NCI-H345 (cell line): ENCODE results near the gene NOTCH1.

Experiments used
- DNase-seq: peaks from one replicate; lab custom pipeline; 2025; lab: John Stamatoyannopoulos, UW

Gene NOTCH1

DNA sequence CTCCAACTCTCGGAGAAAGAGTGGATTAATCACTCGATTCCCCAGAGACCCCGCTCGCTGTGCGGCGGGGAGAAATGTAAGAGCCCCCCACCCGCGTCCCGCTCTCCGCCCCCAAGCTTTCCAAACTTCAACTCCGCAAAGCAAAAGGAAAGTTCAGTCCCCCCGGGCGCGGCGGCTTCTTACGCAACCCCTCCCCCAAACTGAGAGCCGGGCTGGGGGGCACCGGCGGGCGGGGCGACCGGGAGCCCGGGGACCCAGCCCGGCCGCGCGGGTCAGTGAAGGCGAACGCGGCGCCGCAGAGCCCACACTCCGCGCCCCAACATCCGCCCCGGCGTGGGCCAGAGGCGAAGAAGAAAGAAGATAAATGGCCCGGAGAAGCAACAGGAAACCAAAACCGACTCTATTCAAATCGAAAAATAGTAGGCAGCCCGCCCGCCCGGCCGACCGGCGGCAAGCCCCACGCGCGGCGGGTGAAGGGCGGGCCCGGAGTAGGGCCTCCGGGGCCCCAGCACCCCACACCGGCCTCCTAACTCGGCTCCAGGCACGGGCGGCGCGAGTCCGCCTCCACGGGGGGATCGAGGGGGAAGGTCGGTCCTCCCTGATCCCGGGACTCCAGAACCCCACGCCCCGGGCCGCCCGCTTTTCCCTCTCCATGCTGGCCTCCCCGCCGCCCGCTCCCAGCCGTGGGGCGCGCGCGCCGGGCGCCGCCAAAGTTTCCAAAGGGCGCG, 720 bp downstream of the NOTCH1 start:
- no peak for DNase-seq

DNA sequence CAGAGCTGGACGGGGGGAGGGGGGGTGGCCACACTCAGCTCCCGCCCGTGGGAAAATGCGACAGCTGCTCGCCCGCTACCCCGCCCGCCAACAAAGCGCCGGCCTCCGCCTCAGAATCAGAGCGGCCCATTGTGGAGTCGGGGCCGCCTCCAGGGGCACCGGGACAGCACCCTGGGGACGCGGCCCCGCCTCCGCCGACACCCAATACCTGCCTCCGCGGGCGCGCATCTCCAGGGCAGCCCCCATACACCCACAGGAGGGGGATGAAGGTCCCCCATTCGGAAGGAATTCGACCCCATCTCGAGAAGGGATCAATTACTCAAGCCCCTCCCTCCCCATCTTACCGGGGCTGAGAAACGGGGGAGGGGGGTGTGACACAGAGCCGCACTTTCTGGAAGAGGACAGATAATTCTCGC, 1.3 kb downstream of the NOTCH1 start:
- peak; percentile 22 for DNase-seq

DNA sequence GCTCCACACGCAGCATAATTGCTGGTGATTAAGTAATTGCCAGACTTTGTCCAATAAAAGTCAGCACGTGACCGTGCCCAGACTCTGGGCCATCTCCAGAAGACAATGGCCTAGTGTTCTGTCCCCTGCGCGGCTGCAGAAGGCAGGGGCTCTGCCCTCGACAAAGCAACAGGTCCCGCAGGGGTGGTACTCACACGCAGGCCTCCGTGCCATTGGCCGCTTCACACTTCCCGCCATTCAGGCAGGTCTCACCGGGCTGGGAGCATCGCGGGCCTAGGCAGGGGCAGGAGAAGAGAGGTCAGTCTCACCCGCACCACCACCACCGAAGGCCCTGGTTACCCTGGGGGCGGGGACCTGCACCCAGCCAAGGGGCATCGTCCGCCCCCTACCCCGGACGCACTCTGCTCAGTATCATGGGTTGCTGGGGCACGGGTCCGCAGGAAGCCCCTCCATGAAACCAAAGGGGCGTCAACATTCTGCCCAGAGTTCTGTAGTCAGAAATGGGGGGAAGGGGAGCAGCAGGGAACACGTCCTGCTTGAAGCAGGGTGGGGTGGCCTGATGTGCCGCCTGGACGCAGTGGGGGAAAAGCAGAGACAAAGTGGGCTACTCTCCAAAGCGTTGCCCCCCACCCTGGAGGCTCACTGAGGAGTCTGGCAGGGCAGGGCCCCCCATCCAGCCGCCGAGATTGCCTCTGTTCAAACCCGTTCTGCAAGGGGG, 1.9 kb downstream of the NOTCH1 start:
- no peak for DNase-seq

DNA sequence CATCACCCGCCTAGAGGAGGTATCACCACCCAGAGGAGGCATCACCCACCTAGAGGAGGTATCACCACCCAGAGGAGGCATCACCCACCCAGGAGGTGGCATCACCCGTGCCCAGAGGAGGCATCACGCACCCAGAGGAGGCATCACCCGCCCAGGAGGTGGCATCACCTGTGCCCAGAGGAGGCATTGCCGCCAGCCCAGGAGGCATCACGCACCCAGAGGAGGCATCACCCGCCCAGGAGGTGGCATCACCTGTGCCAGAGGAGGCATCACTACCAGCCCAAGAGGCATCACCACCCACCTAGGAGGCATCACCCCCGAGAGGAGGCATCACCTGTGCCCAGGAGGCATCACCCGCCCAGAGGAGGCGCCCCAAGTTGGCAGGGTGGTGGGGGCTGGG, 2.6 kb downstream of the NOTCH1 start:
- no peak for DNase-seq

DNA sequence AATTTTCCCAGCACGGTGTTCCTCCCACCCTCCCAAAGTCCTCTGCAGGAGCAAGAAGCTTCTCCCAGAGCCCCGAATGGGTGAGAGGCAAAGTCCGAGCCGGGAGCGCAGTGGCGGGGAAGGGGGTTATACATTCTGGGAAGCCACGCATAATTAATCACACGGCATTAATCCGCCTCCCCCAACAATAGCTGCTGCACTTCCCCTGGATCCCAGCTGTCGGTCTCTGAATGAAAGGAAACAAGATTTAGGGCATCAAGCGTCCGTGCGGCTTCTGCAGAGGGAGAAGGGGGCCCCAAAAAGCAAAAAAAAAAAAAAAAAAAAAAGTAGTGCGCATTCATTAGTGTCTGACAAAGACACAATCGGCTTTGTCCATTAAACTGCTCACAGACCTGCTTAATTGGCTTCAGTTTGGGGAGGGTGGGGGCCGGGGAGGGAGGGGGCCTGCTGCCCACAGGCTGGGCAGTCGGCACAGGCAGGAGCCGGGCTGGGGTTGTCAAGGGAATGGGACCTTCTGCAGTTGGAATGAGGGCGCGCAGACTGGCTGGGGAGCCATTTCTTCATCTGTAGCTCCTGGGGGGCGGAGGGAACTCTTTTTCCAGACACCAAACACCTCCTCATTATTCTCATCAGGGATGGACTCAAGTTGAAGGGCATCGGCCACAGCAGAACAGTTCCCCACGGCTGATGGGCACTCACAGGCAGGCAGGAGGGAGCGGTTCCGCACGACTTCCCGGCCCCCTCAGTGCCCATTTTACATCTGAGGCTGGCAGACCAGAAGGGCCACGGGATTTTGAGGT, 3.4 kb downstream of the NOTCH1 start:
- DNase-seq, result no peak

DNA sequence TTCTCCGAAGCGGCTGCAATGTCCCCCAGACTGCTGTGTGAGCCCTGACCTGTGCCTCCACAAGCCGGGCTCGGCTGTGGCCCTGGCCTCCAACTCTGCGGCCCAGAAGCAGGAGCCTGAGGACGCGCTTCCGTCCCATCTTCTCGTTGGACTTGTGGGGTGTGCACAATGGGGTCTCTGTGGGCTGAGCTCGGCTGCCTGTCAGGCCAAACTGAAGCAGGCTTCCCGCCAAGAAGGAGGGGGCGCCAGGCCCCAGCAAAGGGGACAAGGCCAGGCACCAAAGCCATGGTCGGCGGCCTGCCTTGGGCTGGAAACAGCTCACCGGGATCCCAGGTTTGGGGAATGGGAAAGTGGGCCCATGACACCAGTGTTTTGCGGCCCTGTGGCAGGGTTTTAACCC, 4.1 kb downstream of the NOTCH1 start:
- DNase-seq, result no peak

DNA sequence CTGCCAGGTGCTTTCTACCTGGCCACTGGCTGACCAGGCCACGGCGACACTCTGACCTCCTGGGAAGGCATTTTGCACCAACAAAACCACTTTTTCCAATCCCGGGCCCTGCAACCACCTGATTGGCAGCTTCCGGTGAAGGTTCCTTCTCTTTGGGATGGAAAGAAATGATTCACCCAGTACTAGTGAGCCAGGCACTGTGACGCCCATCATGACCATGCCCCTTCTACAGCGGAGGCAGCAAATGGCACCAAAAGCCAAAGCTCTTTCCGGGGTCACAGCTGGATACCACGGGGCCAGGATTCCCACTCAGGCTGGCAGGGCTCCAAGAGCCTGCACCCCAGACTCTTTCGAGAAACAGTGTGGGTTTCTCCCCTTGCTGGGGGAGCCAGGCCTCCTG, 4.7 kb downstream of the NOTCH1 start:
- no peak for DNase-seq

DNA sequence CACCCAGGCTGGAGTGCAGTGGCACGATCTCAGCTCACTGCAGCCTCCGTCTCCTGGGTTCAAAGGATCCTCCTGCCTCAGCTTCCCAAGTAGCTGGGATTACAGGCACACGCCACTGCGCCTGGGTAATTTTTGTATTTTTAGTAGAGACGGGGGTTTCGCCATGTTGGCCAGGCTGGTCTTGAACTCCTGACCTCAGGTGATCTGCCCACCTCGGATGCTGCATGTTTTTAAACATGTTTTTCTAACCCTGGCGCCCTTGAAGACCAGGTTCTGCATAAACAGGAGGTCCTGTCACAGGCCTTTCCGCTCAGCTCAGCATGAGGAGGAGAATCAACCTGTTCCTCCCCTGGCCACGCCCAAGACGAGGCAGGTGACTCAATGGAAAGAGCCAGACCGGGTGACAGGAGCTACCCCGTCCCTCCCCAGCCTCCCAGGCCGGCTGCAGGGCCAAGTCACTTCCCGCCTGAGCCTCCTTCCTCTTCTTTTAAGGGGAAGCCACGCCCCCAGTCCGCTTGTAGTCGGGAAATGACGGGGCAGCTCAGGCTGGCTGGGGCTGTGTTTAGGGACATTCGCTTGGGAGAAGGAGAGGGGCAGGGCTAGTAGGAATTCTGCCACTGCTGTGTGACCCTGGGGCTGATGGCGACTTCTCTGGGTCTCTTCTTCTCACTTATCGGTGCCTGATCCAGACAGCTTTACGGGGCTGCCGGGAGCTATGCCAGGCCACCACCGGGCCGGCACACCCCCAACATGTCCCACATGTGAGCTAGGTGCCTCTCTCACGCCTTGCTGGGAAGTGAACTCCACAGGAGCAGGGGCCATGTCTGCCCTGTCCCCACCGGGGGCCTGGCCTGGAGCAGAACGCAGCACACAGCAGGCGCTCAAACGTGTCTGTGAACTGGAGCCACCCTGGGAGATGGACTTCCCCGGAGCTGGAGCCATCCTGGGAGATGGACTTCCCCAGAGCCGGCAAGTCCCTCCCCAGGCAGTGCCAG, 6.1 kb downstream of the NOTCH1 start:
- no peak for DNase-seq

DNA sequence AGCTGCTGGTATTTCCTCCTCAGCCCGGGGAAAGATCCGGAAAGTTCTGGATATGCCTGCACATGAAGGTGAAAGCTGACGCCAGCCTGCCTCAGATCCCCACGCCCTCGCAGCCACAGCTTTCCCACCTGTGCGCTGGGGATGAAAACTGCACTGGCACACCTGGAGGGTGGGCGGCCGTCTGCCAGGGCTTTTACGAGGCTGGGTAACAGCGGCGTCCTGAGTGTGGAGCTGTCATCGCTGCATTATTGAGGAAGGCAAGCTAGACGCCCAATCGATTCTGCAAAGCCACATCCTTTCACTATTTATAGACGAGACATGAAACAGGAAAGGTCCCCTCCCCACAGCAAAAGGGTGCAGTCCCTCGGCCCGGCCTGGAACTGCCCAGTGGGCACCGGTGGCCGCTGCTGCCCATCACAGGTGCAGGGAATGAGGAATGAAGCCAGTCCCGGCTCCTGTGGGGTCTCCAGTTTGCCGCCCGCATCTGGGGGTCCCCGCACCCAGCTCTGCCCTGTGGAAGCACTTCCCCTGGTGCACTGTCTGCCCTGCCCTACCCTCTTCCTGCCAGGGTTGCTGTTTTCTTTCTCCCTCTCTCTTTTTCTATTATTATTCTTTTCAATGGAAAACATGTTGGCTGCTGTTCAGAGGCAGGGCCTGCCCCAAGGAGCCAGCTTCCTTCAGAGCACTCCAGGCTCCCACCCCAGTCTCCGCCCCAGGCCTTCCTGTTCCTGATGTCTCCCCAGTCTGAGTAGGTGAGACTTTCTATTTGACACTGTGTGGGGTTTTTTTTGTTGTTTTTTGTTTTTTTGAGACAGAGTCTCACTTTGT, 7.0 kb downstream of the NOTCH1 start:
- DNase-seq, result no peak

DNA sequence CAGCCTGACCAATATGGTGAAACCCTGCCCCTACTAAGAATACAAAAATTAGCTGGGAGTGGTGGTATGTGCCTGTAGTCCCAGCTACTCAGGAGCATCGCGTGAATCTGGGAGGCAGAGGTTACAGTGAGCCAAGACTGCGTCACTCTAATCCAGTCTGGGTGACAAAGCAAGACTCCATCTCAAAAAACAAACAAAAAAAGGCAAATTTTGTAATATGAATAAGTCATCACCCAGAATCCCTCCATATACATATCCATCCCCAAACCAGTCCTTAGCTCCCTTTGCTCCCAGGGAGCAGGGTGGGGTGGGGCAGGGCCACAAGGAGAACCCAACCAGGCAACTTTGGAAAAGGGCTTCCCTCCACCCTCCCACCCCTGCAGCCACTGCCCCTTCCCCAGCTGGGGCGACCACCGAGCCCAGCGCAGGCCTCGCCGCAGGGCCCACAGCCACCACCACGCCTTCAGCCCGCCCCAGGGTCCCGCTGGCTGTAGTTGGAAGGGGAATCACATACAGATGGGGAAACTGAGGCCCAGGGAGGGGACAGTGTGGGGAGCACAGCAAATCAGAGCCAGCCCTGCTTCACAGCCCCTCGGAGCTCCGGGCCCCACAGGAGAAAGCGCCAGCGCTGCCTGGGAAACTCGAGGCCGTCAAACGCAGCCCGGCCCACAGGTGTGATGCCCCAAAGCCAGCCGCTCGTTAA, 7.8 kb downstream of the NOTCH1 start:
- no peak for DNase-seq

DNA sequence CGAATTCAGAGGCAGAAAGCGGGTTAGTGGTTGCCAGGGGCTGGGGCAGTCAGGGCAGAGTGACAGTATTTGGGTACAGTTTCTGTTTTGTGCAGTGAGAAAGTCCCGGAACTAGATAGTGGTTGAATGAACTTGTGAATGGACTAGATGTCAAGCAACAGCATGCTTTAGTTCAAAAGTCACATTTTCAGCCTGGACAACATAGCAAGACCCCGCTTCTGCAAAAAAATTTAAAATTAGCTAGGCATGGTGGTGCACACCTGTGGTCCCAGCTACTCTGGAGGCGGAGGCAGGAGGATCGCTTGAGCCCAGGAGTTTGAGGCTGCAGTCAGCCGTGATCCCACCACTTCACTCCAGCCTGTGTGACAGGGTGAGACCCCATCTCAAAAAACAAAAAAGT, 8.4 kb downstream of the NOTCH1 start:
- DNase-seq, result no peak

DNA sequence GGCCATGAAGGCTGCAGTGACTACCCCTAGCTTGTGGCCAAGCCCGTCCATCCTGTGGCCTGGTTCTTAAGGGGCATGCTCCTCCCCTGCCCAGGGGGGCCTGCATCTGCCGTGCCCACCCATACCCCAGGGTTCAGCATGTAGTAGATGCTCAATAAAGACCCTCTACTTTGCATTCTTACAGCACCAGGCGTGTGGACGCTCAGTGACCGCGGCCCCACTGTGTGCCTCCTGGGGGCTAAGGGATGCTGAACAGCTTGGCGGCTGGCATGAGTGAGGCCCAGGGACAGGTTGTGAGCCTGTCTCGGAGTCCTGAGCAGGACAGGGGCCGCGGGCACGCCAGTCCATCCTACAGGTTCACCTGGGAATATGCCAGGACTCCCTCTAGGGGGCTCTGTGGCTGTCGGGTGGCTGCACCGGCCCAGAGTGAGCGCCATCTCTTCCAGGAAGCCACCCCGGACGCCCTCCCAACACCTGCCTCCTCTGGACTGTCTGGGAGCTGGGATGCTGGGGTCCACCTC, 9.1 kb downstream of the NOTCH1 start:
- no peak for DNase-seq

DNA sequence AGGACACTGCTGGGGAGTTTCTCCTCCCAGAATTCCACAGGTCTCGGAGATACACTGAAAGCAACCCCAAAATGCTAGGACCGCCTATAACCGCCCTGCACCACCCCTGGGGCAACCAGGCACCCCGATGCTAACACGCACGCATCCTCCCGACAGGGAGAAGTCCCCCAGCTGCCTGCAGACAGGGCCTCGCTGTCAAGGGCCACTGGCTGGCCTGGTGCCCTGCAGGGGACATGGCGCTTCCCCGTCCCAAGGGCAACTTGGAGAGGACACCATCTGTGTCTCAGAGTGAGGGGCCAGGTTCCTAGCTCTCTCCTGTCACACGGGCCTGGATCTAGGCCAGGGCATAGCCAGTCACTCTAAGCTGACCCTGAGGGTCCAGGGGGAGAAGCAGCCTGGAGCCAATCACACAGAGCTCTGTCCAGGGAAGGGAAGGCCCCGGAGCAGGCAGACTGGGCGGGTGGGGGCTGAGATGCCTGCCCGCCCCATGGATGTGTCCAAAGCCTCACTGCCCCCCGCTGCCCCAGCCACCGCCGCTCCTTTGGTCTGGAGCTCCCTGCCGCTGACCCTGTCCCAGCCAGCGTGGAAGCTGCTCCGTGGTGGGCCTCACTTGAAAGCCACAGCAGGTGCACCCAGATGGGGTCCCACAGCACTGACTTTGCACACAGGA, 9.7 kb downstream of the NOTCH1 start:
- DNase-seq, result no peak

DNA sequence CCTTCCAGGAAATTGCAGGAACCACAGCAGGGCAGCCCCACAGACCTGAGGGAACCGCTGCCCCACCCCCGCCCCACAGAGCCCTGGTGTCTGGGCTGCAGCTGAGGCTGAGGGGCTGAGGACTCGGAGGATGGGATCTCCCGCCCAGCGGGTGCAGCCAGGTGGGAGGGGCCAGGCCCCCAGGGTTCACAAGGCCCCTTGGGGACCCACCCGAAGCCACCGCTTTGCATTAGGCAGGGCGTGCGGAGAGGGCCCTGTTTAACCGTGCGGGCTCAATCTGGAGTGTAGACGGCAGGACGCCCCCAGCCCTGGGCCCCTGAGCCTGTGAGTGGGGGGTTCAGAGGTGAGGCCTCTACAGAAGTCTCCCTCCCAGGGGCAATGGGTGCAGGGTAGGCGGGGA, 10.8 kb downstream of the NOTCH1 start:
- no peak for DNase-seq

DNA sequence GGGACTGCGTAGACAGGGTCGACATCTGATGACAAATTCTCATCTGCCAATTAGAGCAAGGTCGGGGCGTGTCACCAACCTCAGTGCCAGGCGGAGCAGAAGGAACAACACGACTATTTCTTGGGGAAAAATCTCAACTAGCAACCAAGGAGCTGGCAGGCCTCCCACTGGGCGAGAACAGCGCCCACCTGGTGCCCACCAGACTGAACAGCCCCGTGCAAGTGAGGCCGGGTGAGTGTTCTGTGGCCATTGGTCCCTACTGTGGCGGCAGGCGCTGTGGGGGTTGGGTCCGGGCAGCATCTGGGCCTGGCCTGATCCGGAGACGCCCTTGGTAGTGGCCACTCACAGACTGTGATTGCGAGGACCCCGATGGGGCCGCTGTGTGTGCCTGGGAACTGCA, 11.5 kb downstream of the NOTCH1 start:
- DNase-seq, result no peak

DNA sequence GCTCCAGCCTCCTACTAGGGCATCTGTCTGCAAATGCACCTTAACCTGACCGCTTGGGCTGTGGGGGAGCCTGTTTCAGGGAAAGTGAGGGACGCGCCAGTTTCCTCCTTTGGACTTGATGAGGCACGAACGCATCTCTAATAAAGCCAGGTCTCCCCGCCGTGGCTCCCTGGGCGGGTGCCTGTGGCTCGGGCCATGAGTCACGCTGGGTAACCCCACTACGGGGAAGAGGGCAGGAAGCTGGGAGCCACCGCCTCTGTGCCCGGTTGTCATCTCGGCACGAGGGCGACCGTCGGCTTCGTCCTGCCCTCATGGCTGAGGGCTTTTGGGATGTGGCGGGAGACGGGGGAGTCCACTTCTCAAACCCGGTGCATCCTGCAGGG, 12.1 kb downstream of the NOTCH1 start:
- no peak for DNase-seq

DNA sequence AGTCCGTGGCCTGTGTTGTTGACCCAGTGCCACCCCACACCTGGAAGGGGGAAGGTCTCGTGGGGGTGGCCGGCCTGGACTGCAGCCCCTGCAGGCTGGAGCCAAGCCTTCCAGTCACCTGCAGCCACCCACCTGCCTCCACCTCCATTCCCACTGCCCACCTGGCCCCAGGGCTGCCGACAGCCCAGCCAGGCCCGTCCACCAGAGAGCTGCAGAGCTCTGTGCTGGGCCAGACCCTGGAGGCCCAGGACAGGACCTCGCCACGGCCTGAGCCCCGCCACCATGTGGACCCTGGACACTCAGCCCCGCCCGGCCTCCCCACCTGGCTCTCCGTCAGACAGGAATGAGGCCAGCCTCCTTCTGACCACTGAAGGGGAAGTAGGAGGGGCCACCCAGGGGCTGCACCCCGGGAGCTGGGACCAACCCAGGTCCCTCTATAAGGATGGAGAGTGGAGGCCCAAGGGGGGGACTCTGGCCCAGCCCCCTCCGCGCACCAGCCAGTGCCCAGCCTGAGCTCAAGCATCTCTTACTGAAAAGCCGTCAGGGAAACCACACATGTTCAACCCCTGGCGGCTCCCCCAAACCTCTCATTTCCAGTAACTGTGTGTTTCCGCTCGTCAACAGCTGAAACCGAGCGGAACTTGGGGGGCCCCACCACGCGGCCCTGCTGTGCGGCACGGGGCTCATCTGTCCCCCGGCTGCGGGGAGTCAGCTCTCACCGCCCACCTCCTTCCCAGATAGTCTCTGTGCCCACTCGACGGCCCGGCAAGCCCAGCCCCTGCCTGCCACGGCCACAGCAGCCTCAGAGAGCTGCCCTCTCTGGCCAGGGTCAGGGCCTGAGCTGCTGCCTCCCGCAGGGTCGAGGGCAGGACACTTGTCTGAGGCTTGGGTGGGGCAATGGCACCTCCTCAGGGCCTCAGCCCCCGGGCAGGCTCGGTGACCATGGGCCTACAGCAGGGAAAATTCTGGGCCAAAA, 12.8 kb downstream of the NOTCH1 start:
- no peak for DNase-seq
